Heart left ventricle (tissue), 13 donors: Measurements from ENCODE around the gene SNX8.

Experiments used
- POLR2A ChIP-seq, 2 donors: fragments of 450-650 bp; IDR thresholded peaks; one replicate each; pipeline ENCODE4 v1.6.1; 2017; ENCODE audit warnings: antibody characterized with exemption in 2 of 2, mild to moderate bottlenecking in 2 of 2, moderate library complexity in 2 of 2
- TF ChIP-seq, protein P1 (sequence below), 12 donors: fragments of 200-600 bp; sonication (generic) in 4 of 12; IDR thresholded peaks; one replicate each; pipeline versions ENCODE4 v1.5.0 to v1.8.0; 2018 to 2022; ENCODE audit warnings: antibody characterized with exemption in 12 of 12, mild to moderate bottlenecking in 5 of 12
- donor health status: ischemic (EF 13 %, LVEDD 7.1; RV severe dilation, severe dysfunction).
- donor health status: DM: no; HTN: yes; CAD: no.
- donor health status: DM: no; HTN: no; CAD: no.
- donor health status: ischemic (EF 25% LVEDD 6.9; RV normal size, moderate dysfunction).
- donor health status: ischemic (EF 25% LVEDD 5.7; RV mildly dilated, moderate dysfunction).
- donor health status: ischemic (EF 35%, LVEDD 5.7; RV mildly dilated, moderate dysfunction).
- donor health status: nonischemic (EF 11% LVEDD 7.7; RV severe dilation, severe dysfunction).
- donor health status: DM: yes; HTN: yes; CAD: no.
- donor health status: PGD.
- donor health status: ischemic (EF 29% LVEDD 5.4; RV normal size, mild dysfunction).
- donor health status: nonischemic (EF 23%, LVEDD 6.1; RV moderate dilation, normal function).

DNA sequence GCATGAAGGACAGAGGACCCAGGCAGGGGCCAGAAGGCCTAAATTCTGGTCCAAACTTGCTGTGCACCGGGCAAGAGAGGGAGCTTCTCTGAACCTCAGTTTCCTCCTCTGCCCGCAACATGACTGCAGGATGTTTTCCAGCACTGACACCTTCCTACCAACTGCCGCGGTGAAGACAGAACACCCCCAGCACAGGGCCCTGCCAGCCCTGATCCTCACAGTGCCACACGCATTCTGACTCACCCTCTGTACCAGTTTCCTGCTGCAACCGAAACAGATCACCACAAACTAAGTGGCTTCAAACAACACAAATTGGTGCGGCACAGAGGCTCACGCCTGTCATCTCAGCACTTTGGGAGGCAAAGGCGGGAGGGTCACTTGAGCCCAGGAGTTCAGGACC is 99.6 kb downstream of the SNX8 start:
- no peak for TF ChIP-seq POLR2A (IDR thresholded peaks at IDR 0.05)
- TF ChIP-seq, protein P1, sequence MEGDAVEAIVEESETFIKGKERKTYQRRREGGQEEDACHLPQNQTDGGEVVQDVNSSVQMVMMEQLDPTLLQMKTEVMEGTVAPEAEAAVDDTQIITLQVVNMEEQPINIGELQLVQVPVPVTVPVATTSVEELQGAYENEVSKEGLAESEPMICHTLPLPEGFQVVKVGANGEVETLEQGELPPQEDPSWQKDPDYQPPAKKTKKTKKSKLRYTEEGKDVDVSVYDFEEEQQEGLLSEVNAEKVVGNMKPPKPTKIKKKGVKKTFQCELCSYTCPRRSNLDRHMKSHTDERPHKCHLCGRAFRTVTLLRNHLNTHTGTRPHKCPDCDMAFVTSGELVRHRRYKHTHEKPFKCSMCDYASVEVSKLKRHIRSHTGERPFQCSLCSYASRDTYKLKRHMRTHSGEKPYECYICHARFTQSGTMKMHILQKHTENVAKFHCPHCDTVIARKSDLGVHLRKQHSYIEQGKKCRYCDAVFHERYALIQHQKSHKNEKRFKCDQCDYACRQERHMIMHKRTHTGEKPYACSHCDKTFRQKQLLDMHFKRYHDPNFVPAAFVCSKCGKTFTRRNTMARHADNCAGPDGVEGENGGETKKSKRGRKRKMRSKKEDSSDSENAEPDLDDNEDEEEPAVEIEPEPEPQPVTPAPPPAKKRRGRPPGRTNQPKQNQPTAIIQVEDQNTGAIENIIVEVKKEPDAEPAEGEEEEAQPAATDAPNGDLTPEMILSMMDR (IDR thresholded peaks at IDR 0.05), result no peak
